ENCODE measurements around the gene CASKIN2. TPM values are rescaled to one million over a fixed set of nuclear protein-coding genes. Genes with fewer than 3 reads are reported as not detected.

CASKIN2 gene
- total and polyA plus RNA-seq, 4 donors, result 2.3 to 12.1 (median 8.6) TPM

Other genes starting within 250 kb of the CASKIN2 start
- 1 to 10 TPM; 6.2 to 8.6 TPM for gene MIF4GD, start 244.3 kb downstream of the CASKIN2 start, total RNA-seq
- 10 to 100 TPM; 10.8 to 13.6 TPM for gene MIF4GD, start 244.3 kb downstream of the CASKIN2 start, polyA plus RNA-seq
- gene SLC25A19, start 226.1 kb downstream of the CASKIN2 start, total RNA-seq, result 1 to 10 TPM; 8.0 to 9.5 TPM
- gene SLC25A19, start 226.1 kb downstream of the CASKIN2 start, polyA plus RNA-seq, result 1 to 10 TPM; 4.7 to 5.2 TPM
- 10 to 100 TPM; 49.3 to 91.8 TPM for gene GRB2, start 109.9 kb downstream of the CASKIN2 start, total RNA-seq
- gene GRB2, start 109.9 kb downstream of the CASKIN2 start, polyA plus RNA-seq, result 10 to 100 TPM; 36.0 to 49.9 TPM
- gene TMEM94, start 58.9 kb downstream of the CASKIN2 start, total RNA-seq, result 10 to 100 TPM; 19.2 to 31.0 TPM
- gene TMEM94, start 58.9 kb downstream of the CASKIN2 start, polyA plus RNA-seq, result 10 to 100 TPM; 15.6 to 20.9 TPM
- gene TSEN54, start 991 bp upstream of the CASKIN2 start, total RNA-seq, result 10 to 100 TPM; 10.8 to 15.1 TPM
- 10 to 100 TPM in 1 of 2 donors, 1 to 10 TPM in 1; 9.1 to 13.9 TPM for gene TSEN54, start 991 bp upstream of the CASKIN2 start, polyA plus RNA-seq
- gene LLGL2, start 10.2 kb upstream of the CASKIN2 start, total RNA-seq, result 10 to 100 TPM; 23.2 to 69.6 TPM
- gene LLGL2, start 10.2 kb upstream of the CASKIN2 start, polyA plus RNA-seq, result 10 to 100 TPM; 34.9 to 42.1 TPM
- gene MYO15B, start 72.3 kb upstream of the CASKIN2 start, total RNA-seq, result 10 to 100 TPM; 21.2 to 34.4 TPM
- 10 to 100 TPM; 13.3 to 14.8 TPM for gene MYO15B, start 72.3 kb upstream of the CASKIN2 start, polyA plus RNA-seq
- gene SMIM5, start 117.9 kb upstream of the CASKIN2 start, total RNA-seq, result 10 to 100 TPM in 1 of 2 donors, under 1 TPM in 1; 0.25 to 54.9 TPM
- gene SMIM5, start 117.9 kb upstream of the CASKIN2 start, polyA plus RNA-seq, result under 1 TPM; 0.10 TPM
- gene RECQL5, start 151.6 kb upstream of the CASKIN2 start, total RNA-seq, result 10 to 100 TPM; 12.1 to 15.1 TPM
- 10 to 100 TPM in 1 of 2 donors, 1 to 10 TPM in 1; 8.3 to 10.9 TPM for gene RECQL5, start 151.6 kb upstream of the CASKIN2 start, polyA plus RNA-seq
- gene SAP30BP, start 151.8 kb upstream of the CASKIN2 start, total RNA-seq, result 10 to 100 TPM; 20.9 to 32.5 TPM
- gene SAP30BP, start 151.8 kb upstream of the CASKIN2 start, polyA plus RNA-seq, result 10 to 100 TPM; 27.9 to 33.4 TPM
- 1 to 10 TPM in 1 of 2 donors, under 1 TPM in 1; 0.42 to 1.2 TPM for gene ITGB4, start 205.9 kb upstream of the CASKIN2 start, total RNA-seq
- 1 to 10 TPM; 1.3 to 1.4 TPM for gene ITGB4, start 205.9 kb upstream of the CASKIN2 start, polyA plus RNA-seq
- gene GALK1, start 249.7 kb upstream of the CASKIN2 start, total RNA-seq, result 100 to 1,000 TPM in 1 of 2 donors, 10 to 100 TPM in 1; 80.3 to 111 TPM
- gene GALK1, start 249.7 kb upstream of the CASKIN2 start, polyA plus RNA-seq, result 100 to 1,000 TPM in 1 of 2 donors, 10 to 100 TPM in 1; 59.0 to 230 TPM

Measured in liver (tissue), 4 donors.